HG02642 (cell line): ENCODE data around the gene MAN1A1.

Source experiments
- ATAC-seq: cut with Tn5 transposase; IDR thresholded peaks from one replicate; pipeline ENCODE4 v1.9.1; 2021; ENCODE audit warnings: mild to moderate bottlenecking; ENCODE audit not compliant: unreplicated experiment, poor library complexity

Gene MAN1A1

GRCh38 chr6:119243037-119243436 is 106.5 kb downstream of the MAN1A1 start:
- no peak for ATAC-seq

GRCh38 chr6:119241540-119242309 is 107.8 kb downstream of the MAN1A1 start:
- no peak for ATAC-seq

GRCh38 chr6:119241111-119241465 is 108.5 kb downstream of the MAN1A1 start:
- ATAC-seq = peak; percentile 80

- ATAC-seq = peak; percentile 52
Measured at GRCh38 chr6:119240257-119241110, 109.1 kb downstream of the MAN1A1 start.

GRCh38 chr6:119237177-119237715 is 112.3 kb downstream of the MAN1A1 start:
- no peak for ATAC-seq

GRCh38 chr6:119234941-119235340 is 114.6 kb downstream of the MAN1A1 start:
- no peak for ATAC-seq

GRCh38 chr6:119234457-119234856 is 115.1 kb downstream of the MAN1A1 start:
- no peak for ATAC-seq

GRCh38 chr6:119233312-119233984 is 116.1 kb downstream of the MAN1A1 start:
- ATAC-seq = no peak

- ATAC-seq = no peak
Measured at GRCh38 chr6:119231394-119231793, 118.2 kb downstream of the MAN1A1 start.

GRCh38 chr6:119230160-119230559 is 119.4 kb downstream of the MAN1A1 start:
- no peak for ATAC-seq

GRCh38 chr6:119227377-119227776 is 122.2 kb downstream of the MAN1A1 start:
- ATAC-seq = no peak

- ATAC-seq = no peak
Measured at GRCh38 chr6:119226089-119226488, 123.5 kb downstream of the MAN1A1 start.

GRCh38 chr6:119224095-119224701 is 125.4 kb downstream of the MAN1A1 start:
- no peak for ATAC-seq

GRCh38 chr6:119220452-119220851 is 129.1 kb downstream of the MAN1A1 start:
- no peak for ATAC-seq

- ATAC-seq = no peak
Measured at GRCh38 chr6:119218548-119218947, 131.0 kb downstream of the MAN1A1 start.

- no peak for ATAC-seq
Measured at GRCh38 chr6:119215885-119216590, 133.5 kb downstream of the MAN1A1 start.

- ATAC-seq = no peak
Measured at GRCh38 chr6:119215309-119215708, 134.3 kb downstream of the MAN1A1 start.

GRCh38 chr6:119210596-119210995 is 139.0 kb downstream of the MAN1A1 start:
- ATAC-seq = no peak

- no peak for ATAC-seq
Measured at GRCh38 chr6:119209452-119210205, 139.9 kb downstream of the MAN1A1 start.
